ENCODE results near the gene WASHC4. TPM values are rescaled to one million over a fixed set of nuclear protein-coding genes. Genes with fewer than 3 reads are reported as not detected.

WASHC4 gene
- polyA plus RNA-seq, 1 of the 3 experiments (the other 2 are of a cell fraction): 11.2 TPM

DNA sequence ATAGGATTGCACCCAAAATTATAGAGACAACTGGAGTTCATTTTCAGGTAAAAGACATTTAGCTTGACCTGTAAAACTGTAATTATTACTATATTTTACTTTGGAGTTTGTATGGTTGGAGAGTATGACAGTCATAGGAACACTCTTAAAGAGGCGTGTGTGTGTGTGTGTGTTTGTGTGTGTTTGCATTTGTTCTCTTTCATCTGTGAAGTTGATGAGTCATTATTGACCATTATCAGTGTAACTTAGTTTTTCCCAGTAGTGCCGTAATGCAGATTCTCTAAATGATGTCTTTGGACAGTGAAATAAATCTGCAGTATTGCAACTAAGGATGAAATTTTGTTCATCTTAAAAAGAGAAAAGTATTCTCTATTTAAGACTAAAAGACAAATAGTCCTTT lies 13.0 kb downstream of the WASHC4 start:
- H3K27me3 ChIP-seq (ENCODE audit: insufficient read depth): no peaks in the 10 kb centered on the region
- no peaks in the 10 kb centered on the region for H4K20me1 ChIP-seq (ENCODE audit: insufficient read depth)
- no peak for DNase-seq
- CTCF ChIA-PET: interaction anchor here (1.1 kb wide), 1 partner anchor 9 kb away, joined by 5 read pairs; no protein-coding TSS in a partner anchor
- no peak overlapping the region for H2AFZ ChIP-seq (ENCODE audit: low read depth)
- no peak overlapping the region for H3K9ac ChIP-seq
- no peaks in the 10 kb centered on the region for H3K4me1 ChIP-seq (ENCODE audit: control insufficient read depth in 1 of 2, insufficient read depth in 2 of 2, low read depth in 1 of 2, low read length in 1 of 2)
- H3K9me3 ChIP-seq: no peaks in the 10 kb centered on the region
- no peaks in the 10 kb centered on the region for H3K9me2 ChIP-seq
- peaks cover 7% of the 10 kb centered on the region for H3F3A ChIP-seq (replicated peaks; ENCODE audit: insufficient read depth)
- H3K36me3 ChIP-seq (replicated peaks in 1 of 2; ENCODE audit: control insufficient read depth in 1 of 2, insufficient read depth in 2 of 2, low read length in 1 of 2): peaks cover 89 to 97% of the 10 kb centered on the region in 2 experiments
- no peak overlapping the region for H3K4me2 ChIP-seq
- TF ChIP-seq GABPA (IDR thresholded peaks at IDR 0.05; ENCODE audit: low read depth): no peak
- no peak for TF ChIP-seq NFIC (IDR thresholded peaks at IDR 0.05; ENCODE audit: borderline replicate concordance)
- no peak for TF ChIP-seq RCOR1 (IDR thresholded peaks at IDR 0.05; ENCODE audit: low read length)
- TF ChIP-seq SIN3A (IDR thresholded peaks at IDR 0.05; ENCODE audit: borderline replicate concordance, low read depth, low read length): no peak
- TF ChIP-seq SMC3 (IDR thresholded peaks at IDR 0.05; ENCODE audit: low read depth, low read length): no peak
- no peak for TF ChIP-seq MEF2A (IDR thresholded peaks at IDR 0.05; ENCODE audit: borderline replicate concordance, low read depth)
- TF ChIP-seq FOXM1 (IDR thresholded peaks at IDR 0.05; ENCODE audit: low read depth): no peak
- peaks cover 19% of the 10 kb centered on the region; the same call in 1 of the 2 replicates for H3K79me2 ChIP-seq (ENCODE audit: insufficient read depth)
- POLR2A ChIA-PET: no interaction called here
- no peak overlapping the region for H3K4me3 ChIP-seq (ENCODE audit: low read depth in 2 of 2, low read length in 1 of 2)
- 86% methylated on average over 2 of the region's 2 CpGs for WGBS (ENCODE audit: low lambda C conversion rate)
- H3K27ac ChIP-seq (ENCODE audit: low read depth in 2 of 2, low read length in 1 of 2): no peak overlapping the region

- no peaks in the 10 kb centered on the region for H3K27me3 ChIP-seq (ENCODE audit: insufficient read depth)
- peaks cover 3% of the 10 kb centered on the region for H3F3A ChIP-seq (replicated peaks; ENCODE audit: insufficient read depth)
- no peak overlapping the region for H3K9ac ChIP-seq
- H3K27ac ChIP-seq (ENCODE audit: low read depth in 2 of 2, low read length in 1 of 2): no peak overlapping the region
- no peaks in the 10 kb centered on the region for H4K20me1 ChIP-seq (ENCODE audit: insufficient read depth)
- 95% methylated on average over 2 of the region's 2 CpGs for WGBS (ENCODE audit: low lambda C conversion rate)
- peaks cover 7% of the 10 kb centered on the region; the same call in 1 of the 2 replicates for H3K79me2 ChIP-seq (ENCODE audit: insufficient read depth)
- H3K4me1 ChIP-seq (ENCODE audit: control insufficient read depth in 1 of 2, insufficient read depth in 2 of 2, low read depth in 1 of 2, low read length in 1 of 2): peaks cover 0 to 13% of the 10 kb centered on the region in 2 experiments; a peak in 2 of 4 replicates
- no peak overlapping the region for H3K4me2 ChIP-seq
- peaks cover 88 to 89% of the 10 kb centered on the region in 2 experiments for H3K36me3 ChIP-seq (replicated peaks in 1 of 2; ENCODE audit: control insufficient read depth in 1 of 2, insufficient read depth in 2 of 2, low read length in 1 of 2)
- H3K4me3 ChIP-seq (ENCODE audit: low read depth in 2 of 2, low read length in 1 of 2): no peak overlapping the region
- H3K9me2 ChIP-seq: no peaks in the 10 kb centered on the region
- TF ChIP-seq ELF1 (IDR thresholded peaks at IDR 0.05): no peak
- no peak for TF ChIP-seq GABPA (IDR thresholded peaks at IDR 0.05; ENCODE audit: low read depth)
- TF ChIP-seq CHD2 (IDR thresholded peaks at IDR 0.05; ENCODE audit: low read length, partially characterized antibody): no peak
- no peak for TF ChIP-seq NFIC (IDR thresholded peaks at IDR 0.05; ENCODE audit: borderline replicate concordance)
- no peak for TF ChIP-seq GATA2 (CRISPR knock-in tag; IDR thresholded peaks at IDR 0.05)
- TF ChIP-seq RFX5 (IDR thresholded peaks at IDR 0.05; ENCODE audit: low read length): no peak
- TF ChIP-seq RCOR1 (IDR thresholded peaks at IDR 0.05; ENCODE audit: low read length): no peak
- TF ChIP-seq TEAD4 (IDR thresholded peaks at IDR 0.05; ENCODE audit: borderline replicate concordance, insufficient read depth): no peak
- no peak for TF ChIP-seq REST (IDR thresholded peaks at IDR 0.05; ENCODE audit: low read depth, low read length)
- TF ChIP-seq, protein P1, sequence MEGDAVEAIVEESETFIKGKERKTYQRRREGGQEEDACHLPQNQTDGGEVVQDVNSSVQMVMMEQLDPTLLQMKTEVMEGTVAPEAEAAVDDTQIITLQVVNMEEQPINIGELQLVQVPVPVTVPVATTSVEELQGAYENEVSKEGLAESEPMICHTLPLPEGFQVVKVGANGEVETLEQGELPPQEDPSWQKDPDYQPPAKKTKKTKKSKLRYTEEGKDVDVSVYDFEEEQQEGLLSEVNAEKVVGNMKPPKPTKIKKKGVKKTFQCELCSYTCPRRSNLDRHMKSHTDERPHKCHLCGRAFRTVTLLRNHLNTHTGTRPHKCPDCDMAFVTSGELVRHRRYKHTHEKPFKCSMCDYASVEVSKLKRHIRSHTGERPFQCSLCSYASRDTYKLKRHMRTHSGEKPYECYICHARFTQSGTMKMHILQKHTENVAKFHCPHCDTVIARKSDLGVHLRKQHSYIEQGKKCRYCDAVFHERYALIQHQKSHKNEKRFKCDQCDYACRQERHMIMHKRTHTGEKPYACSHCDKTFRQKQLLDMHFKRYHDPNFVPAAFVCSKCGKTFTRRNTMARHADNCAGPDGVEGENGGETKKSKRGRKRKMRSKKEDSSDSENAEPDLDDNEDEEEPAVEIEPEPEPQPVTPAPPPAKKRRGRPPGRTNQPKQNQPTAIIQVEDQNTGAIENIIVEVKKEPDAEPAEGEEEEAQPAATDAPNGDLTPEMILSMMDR (IDR thresholded peaks at IDR 0.05): no peak
- TF ChIP-seq TCF12 (IDR thresholded peaks at IDR 0.05): no peak
- TF ChIP-seq, protein P2, sequence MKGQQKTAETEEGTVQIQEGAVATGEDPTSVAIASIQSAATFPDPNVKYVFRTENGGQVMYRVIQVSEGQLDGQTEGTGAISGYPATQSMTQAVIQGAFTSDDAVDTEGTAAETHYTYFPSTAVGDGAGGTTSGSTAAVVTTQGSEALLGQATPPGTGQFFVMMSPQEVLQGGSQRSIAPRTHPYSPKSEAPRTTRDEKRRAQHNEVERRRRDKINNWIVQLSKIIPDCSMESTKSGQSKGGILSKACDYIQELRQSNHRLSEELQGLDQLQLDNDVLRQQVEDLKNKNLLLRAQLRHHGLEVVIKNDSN (IDR thresholded peaks at IDR 0.05; ENCODE audit: borderline replicate concordance, low read depth): no peak
- TF ChIP-seq RXRA (IDR thresholded peaks at IDR 0.05; ENCODE audit: borderline replicate concordance, low read depth): no peak
- ChIA-PET POLR2A (no interaction called here), CTCF (interaction anchor here (0.7 to 1.2 kb wide), 2 partner anchors 85 to 180 kb away, joined by 3 to 4 read pairs; partner anchors contain the start of gene SLC41A2)
- no peaks in the 10 kb centered on the region for H3K9me3 ChIP-seq
- no peak overlapping the region for H2AFZ ChIP-seq (ENCODE audit: low read depth)
- DNase-seq: no peak
Observed at GRCh38 chr12:105138248-105138647, 30.7 kb downstream of the WASHC4 start.

Data from SK-N-SH (cell line).